ENCODE results near the gene AP1S2.

Gene AP1S2

DNA sequence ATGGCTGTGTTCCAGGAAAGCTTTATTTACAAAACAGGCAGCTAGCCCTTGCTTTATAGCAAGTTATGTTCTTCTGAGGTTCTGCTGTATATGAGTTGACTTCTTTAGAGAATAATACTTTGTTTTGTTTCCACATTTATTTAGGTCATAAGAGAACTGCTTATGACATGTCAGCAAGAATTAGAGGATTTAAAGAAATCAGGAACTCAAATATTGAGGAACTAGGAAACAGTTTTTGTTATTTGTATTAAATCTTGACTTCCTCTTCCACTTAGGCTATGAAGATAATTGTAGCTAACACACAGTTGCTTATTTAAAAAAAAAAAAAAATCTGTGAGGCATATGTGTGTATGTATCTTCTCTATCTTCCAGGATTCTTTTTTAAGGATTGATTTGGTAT is 50.0 kb downstream of the AP1S2 start:
- no peak for DNase-seq

DNA sequence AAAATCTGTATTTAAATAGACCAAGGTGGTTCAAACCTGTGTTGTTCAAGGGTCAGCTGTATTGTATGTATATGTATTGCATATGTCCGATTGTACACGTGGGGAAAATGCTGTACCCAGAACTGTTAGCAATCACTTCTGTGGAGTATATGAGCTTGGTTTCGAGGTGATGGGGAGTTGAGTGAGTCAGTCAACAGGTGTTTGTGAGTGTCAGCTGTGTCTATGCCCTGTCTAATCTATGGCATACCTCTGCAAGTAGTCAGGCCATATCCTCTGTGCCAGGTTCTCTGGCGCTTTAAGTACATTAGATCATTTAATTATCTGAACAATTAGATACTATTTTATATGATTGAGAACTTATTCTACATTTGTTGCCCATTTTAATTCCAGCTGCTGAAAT is 56.9 kb downstream of the AP1S2 start:
- DNase-seq: no peak

DNA sequence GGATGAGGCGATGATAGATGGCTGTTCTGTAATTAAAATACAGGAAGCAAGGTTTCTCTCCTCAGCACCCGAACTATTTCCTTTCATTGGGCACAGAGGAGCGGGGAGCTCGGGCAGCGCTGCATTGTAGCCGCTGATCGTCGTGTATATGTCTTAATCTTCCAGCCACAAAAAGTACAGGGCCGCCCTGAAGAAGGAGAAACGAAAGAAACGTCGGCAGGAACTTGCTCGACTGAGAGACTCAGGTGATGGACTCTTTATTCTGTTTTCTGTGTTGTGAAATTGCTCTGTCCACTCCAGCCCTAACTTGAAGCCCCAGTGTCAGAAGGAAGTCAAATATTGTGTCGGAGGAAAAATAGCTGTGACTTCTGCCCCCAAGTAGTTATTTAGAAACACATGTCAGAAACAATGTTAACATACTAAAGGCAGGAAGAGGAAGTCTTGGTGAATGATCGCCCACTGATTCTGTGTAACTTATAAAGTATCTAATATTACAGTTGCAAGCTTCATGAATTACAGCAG is 63.8 kb downstream of the AP1S2 start:
- no peak for DNase-seq

DNA sequence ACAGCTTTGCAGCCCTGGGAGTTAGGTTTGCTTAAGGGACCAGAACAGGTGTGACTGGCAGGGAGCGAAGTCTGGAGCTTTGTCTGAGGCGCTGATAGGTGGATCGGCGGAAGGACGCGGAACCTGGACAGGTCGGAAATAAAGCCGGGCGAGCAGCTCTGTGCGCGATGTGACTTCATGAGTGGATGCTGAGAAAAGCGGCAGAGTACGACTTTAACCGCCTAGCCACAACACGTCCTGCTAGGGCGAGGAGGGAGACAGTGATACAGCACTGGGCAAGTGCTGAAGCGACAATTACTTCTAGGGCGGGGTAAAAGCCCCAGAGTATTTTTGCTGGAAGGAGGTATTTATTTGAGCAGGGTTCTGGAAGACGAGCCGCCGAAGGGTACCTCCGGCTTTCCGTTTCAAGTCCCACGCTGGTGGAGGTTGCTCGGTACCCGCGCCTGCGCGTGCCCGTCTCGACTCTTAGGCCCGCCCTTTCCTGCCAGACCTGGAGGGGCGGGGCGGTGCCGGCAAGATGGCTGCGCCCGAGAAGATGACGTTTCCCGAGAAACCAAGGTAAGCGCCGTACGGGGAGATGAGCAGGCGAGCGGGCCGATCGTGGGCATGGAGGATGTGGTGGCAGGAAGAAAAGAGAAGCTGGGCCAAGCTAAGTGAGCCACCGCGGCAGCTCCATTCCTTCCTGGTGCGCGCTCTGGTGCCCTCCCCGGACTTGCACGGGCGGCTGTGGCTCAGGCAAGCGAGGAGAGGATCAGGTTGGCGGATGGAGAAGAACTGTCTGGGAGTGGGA is 64.4 kb downstream of the AP1S2 start, which contains the start of gene ZRSR2:
Gene ZRSR2 (plus strand): TSS at position 506 of the 790 bp plus-strand sequence. CDS start 12 bp downstream, at position 518.
- DNase-seq: peak; percentile 65

DNA sequence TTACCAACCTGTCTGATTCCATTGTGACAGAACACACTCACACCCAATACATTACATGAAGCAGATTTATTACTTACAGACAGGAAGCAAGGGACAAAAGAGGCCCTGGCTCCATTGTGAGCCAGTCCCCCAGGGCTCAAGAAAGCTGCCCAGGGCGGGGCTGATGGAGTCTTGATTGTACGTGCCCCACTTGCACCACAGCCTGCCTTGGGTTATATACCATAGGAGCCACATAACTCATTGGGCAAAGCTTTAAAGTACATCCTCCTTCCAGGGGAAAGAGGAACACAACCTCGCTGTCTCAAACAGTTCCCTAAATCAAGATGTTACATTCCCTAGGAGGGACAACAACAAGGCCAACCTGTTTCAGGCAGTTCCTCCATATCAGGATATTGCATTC is 67.7 kb downstream of the AP1S2 start:
- DNase-seq: no peak

DNA sequence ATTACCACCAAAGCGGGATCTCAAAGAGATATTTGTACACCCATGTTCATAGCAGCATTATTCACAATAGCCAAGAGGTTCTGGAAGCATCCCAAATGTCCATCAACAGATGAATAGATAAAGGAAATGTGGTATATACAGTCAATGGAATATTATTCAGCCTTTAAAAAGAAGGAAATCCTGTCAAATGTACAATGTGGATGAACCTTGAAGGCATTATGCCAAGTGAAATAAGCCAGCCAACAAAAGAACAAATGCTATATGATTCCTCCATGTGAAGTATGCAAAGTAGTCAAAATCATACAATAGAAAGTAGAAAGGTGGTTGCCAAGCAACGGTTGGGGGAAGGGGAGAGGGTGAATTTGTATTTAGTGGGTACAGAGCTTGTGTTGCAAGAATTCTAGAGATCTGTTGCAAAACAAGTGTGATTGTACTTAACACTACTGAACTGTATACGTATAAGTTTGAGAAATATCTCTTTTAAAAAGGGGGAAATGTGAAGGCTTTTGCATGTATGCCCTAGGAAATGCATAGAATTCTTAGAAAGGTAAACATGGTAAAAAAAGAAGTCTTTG is 69.3 kb downstream of the AP1S2 start:
- DNase-seq: no peak

DNA sequence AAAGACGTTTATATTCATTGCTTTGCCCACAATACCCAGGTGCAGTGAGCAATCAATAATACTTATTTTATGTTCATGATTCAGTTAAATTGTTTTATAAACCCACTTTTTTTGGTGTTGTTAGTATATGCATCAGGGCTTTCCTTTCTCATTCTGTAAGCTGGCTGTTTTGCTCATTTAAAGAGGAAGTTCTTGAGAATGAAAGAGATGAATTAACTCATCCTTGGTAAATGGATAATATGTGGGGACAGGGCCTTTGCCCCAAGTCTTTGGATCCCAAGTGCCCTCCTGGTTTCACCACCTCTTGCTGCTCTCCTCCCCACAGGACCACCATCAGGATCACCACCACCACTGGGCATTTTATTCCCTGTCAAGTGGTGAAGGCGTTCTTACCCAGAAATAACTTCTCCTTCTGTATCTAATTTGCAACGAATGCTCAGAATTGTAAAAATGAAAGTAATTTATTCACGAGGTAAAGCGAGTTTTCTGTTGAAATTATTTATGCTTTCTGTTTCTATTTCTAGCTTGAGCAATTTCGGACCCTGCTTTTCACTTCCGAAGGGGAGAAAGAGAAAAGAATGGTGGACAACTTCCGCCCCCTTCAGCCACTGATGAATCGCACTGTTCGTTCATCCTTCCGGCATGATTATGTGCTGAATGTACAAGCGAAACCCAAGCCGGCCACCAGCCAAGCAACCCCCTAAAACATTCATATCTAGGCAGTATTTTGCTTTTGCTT is 72.5 kb downstream of the AP1S2 start:
- DNase-seq: no peak

Measured in NCI-H2081 treated with DMSO at 0.1 percent for 48 hours (cell line).